Astrocyte (in vitro differentiated cells and primary cell): ENCODE results near the gene SLC12A8. TPM values are rescaled to one million over a fixed set of nuclear protein-coding genes. Genes with fewer than 3 reads are reported as not detected.

Experiments used
- DNase-seq: peaks from one replicate; pipeline ENCODE4 v3.0.0-alpha.2; 2010; ENCODE audit warnings: low read depth
- FAIRE-seq: peaks from 2 replicates; lab custom pipeline; 2011; peaks lifted over from hg19 to GRCh38; lab: Jason Lieb, UNC
- H2AFZ ChIP-seq: 2 replicates; pipeline ENCODE4 v1.6.0; 2012; ENCODE audit warnings: low read depth, low read length, inconsistent platforms
- H3K27ac ChIP-seq: 2 replicates; pipeline ENCODE4 v1.5.1; 2011; ENCODE audit warnings: low read depth, low read length, inconsistent platforms
- H3K27me3 ChIP-seq: 2 replicates; pipeline ENCODE4 v1.6.0; 2011; ENCODE audit warnings: low read length, inconsistent platforms; ENCODE audit not compliant: insufficient read depth
- H3K36me3 ChIP-seq: 2 replicates; pipeline ENCODE4 v1.5.1; 2011; ENCODE audit warnings: low read length, inconsistent platforms; ENCODE audit not compliant: insufficient read depth
- H3K4me1 ChIP-seq: 2 replicates; pipeline ENCODE4 v1.5.1; 2011; ENCODE audit warnings: low read length, inconsistent platforms; ENCODE audit not compliant: insufficient read depth
- H3K4me2 ChIP-seq: 2 replicates; pipeline ENCODE4 v1.6.0; 2012; ENCODE audit warnings: low read length, inconsistent platforms
- H3K4me3 ChIP-seq: 2 replicates; pipeline ENCODE4 v1.5.1; 2011; ENCODE audit warnings: low read depth, mild to moderate bottlenecking, low read length, inconsistent platforms; ENCODE audit not compliant: insufficient read depth
- H3K79me2 ChIP-seq: 2 replicates; pipeline ENCODE4 v1.6.0; 2012; ENCODE audit warnings: mild to moderate bottlenecking, low read length, inconsistent platforms; ENCODE audit not compliant: insufficient read depth
- H3K9ac ChIP-seq: 2 replicates; pipeline ENCODE4 v1.6.0; 2012; ENCODE audit warnings: mild to moderate bottlenecking, low read length, inconsistent platforms
- H3K9me3 ChIP-seq: 2 replicates; pipeline ENCODE4 v1.5.1; 2012; ENCODE audit warnings: low read depth, mild to moderate bottlenecking, low read length, inconsistent platforms; ENCODE audit not compliant: insufficient read depth
- H4K20me1 ChIP-seq: 2 replicates; pipeline ENCODE4 v1.6.0; 2012; ENCODE audit warnings: low read length, inconsistent platforms; ENCODE audit not compliant: insufficient read depth
- H3K27ac Mint-ChIP-seq: one replicate; pipeline ENCODE4 v1.8.0; 2021; ENCODE audit warnings: mild to moderate bottlenecking, mixed read lengths; ENCODE audit not compliant: unreplicated experiment
- H3K27me3 Mint-ChIP-seq: one replicate; pipeline ENCODE4 v1.8.0; 2021; ENCODE audit warnings: low read depth, mixed read lengths; ENCODE audit not compliant: unreplicated experiment
- H3K36me3 Mint-ChIP-seq: one replicate; pipeline ENCODE4 v1.8.0; 2021; ENCODE audit warnings: low read depth, mixed read lengths; ENCODE audit not compliant: unreplicated experiment
- H3K4me1 Mint-ChIP-seq: one replicate; pipeline ENCODE4 v1.8.0; 2021; ENCODE audit warnings: low read depth, mixed read lengths; ENCODE audit not compliant: unreplicated experiment
- H3K4me3 Mint-ChIP-seq: one replicate; pipeline ENCODE4 v1.8.0; 2021; ENCODE audit warnings: mild to moderate bottlenecking, moderate library complexity, mixed read lengths; ENCODE audit not compliant: unreplicated experiment
- H3K9me3 Mint-ChIP-seq: one replicate; pipeline ENCODE4 v1.8.0; 2021; ENCODE audit warnings: mild to moderate bottlenecking, mixed read lengths; ENCODE audit not compliant: unreplicated experiment
- EZH2 ChIP-seq: IDR thresholded peaks from 2 replicates; pipeline ENCODE4 v1.6.1; 2012; ENCODE audit warnings: mild to moderate bottlenecking, low read length, inconsistent platforms; ENCODE audit not compliant: insufficient read depth
- total RNA-seq: library from RNA; stranded (reverse); gene quantifications from 2 replicates; pipeline ENCODE4 v1.2.1, GENCODE V29; 2021
- TF ChIP-seq, protein P1 (sequence below): IDR thresholded peaks from 2 replicates; pipeline ENCODE4 v1.5.1; 2011; ENCODE audit warnings: low read depth, mild to moderate bottlenecking, inconsistent platforms, low read length, moderate library complexity; ENCODE audit not compliant: insufficient read depth

The SLC12A8 gene
- total RNA-seq, 1 donor from 2014 or later = 4.2 TPM

DNA sequence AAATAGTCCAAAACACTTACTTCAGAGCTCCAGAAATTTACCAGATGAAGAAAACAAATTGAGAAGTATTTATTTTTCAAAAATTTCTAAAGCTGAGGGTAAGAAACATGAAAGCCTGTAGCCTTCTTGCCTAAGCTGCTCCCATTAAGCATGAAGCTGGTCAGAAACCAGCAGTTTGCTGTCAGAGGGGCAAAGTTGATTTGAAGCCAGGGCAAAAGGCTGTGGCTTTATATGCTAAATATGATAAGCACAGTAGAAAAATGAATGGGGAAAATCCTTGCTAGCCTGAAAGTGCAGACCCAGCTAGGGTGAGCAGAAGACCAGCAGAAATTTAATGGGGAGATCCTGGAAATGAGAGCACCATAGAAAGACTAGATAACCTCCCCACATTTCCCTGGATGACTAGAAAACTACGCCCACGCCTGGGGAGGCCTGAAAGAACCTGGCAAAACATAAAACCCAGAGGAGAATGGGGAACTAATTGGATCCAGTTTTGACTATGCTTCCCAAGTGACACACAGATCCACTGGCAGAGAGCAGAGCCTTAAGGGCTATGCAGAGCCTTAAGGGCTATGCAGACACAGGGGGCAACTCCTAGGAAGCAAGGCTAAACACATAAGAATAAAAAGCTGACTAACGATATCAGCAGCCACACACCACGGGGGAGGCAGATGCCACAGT, 113.8 kb downstream of the SLC12A8 start:
- no peaks in the 10 kb centered on the region for H3K36me3 ChIP-seq
- H2AFZ ChIP-seq = no peak overlapping the region
- H3K4me2 ChIP-seq = no peak overlapping the region
- DNase-seq (no peak), FAIRE-seq (no peak)
- H3K9me3 ChIP-seq = no peaks in the 10 kb centered on the region
- Mint-ChIP-seq H3K9me3 (peaks cover 2% of the 10 kb centered on the region), H3K27me3 (no peaks in the 10 kb centered on the region), H3K4me3 (no peak overlapping the region), H3K27ac (no peak overlapping the region), H3K4me1 (peaks cover 5% of the 10 kb centered on the region), H3K36me3 (no peaks in the 10 kb centered on the region)
- no peak overlapping the region for H3K27ac ChIP-seq
- no peak overlapping the region for H3K4me3 ChIP-seq
- no peaks in the 10 kb centered on the region for H3K4me1 ChIP-seq
- H4K20me1 ChIP-seq = no peaks in the 10 kb centered on the region
- TF ChIP-seq, protein P1, sequence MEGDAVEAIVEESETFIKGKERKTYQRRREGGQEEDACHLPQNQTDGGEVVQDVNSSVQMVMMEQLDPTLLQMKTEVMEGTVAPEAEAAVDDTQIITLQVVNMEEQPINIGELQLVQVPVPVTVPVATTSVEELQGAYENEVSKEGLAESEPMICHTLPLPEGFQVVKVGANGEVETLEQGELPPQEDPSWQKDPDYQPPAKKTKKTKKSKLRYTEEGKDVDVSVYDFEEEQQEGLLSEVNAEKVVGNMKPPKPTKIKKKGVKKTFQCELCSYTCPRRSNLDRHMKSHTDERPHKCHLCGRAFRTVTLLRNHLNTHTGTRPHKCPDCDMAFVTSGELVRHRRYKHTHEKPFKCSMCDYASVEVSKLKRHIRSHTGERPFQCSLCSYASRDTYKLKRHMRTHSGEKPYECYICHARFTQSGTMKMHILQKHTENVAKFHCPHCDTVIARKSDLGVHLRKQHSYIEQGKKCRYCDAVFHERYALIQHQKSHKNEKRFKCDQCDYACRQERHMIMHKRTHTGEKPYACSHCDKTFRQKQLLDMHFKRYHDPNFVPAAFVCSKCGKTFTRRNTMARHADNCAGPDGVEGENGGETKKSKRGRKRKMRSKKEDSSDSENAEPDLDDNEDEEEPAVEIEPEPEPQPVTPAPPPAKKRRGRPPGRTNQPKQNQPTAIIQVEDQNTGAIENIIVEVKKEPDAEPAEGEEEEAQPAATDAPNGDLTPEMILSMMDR = no peak
- TF ChIP-seq EZH2 = no peak
- H3K27me3 ChIP-seq = no peaks in the 10 kb centered on the region
- no peaks in the 10 kb centered on the region for H3K79me2 ChIP-seq
- H3K9ac ChIP-seq = no peak overlapping the region

DNA sequence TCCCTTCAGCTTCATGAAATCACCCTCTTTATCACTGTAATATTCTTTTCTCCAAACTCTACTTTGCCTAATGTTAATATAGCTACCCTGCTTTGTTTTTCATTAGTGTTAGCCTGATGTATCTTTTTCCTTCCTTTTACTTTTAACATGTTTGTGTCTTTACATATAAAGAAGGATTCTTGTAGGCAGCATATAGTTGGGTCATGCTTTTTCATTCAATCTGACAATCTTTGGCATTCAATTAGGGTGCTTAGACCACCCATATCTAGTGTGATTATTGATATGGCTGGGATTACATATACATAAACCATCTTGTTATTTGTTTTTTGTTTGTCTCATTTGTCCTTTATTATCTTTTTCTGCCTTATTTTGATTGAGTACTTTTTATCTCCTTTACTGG, 121.9 kb downstream of the SLC12A8 start:
- peaks cover 10% of the 10 kb centered on the region for H3K4me1 Mint-ChIP-seq
- peaks cover 5% of the 10 kb centered on the region for H3K9me3 Mint-ChIP-seq
- TF ChIP-seq EZH2 = no peak
- TF ChIP-seq, protein P1 = no peak
- H3K27me3 Mint-ChIP-seq = no peaks in the 10 kb centered on the region
- H3K4me3 Mint-ChIP-seq = no peak overlapping the region
- DNase-seq = no peak
- Histone ChIP-seq H3K4me1 (peaks cover 8% of the 10 kb centered on the region), H2AFZ (no peak overlapping the region), H3K27ac (no peak overlapping the region), H3K9ac (no peak overlapping the region), H3K36me3 (no peaks in the 10 kb centered on the region), H4K20me1 (no peaks in the 10 kb centered on the region), H3K4me3 (no peak overlapping the region), H3K79me2 (no peaks in the 10 kb centered on the region), H3K9me3 (no peaks in the 10 kb centered on the region), H3K4me2 (no peak overlapping the region), H3K27me3 (no peaks in the 10 kb centered on the region)
- no peak overlapping the region for H3K27ac Mint-ChIP-seq
- H3K36me3 Mint-ChIP-seq = peaks cover 4% of the 10 kb centered on the region
- FAIRE-seq = peak; percentile 32

GRCh38 chr3:125087768-125088391, 124.7 kb downstream of the SLC12A8 start:
- no peak for TF ChIP-seq EZH2
- TF ChIP-seq, protein P1 = no peak
- peaks cover 12% of the 10 kb centered on the region for H3K4me1 ChIP-seq
- FAIRE-seq (peak; percentile 73), DNase-seq (no peak)
- no peaks in the 10 kb centered on the region for H3K9me3 ChIP-seq
- no peak overlapping the region for H3K4me3 ChIP-seq
- H3K27me3 ChIP-seq = no peaks in the 10 kb centered on the region
- Mint-ChIP-seq H3K27me3 (no peaks in the 10 kb centered on the region), H3K36me3 (peaks cover 4% of the 10 kb centered on the region), H3K27ac (no peak overlapping the region), H3K9me3 (peaks cover 5% of the 10 kb centered on the region), H3K4me1 (peaks cover 15% of the 10 kb centered on the region), H3K4me3 (no peak overlapping the region)
- H3K27ac ChIP-seq = peak overlapping the region; percentile 22
- no peaks in the 10 kb centered on the region for H4K20me1 ChIP-seq
- peak overlapping the region; percentile 31 for H3K4me2 ChIP-seq
- no peaks in the 10 kb centered on the region for H3K79me2 ChIP-seq
- H2AFZ ChIP-seq = no peak overlapping the region
- no peaks in the 10 kb centered on the region for H3K36me3 ChIP-seq
- H3K9ac ChIP-seq = no peak overlapping the region
